HEK293 (cell line): ENCODE data around the gene TMEM208.
A peak's percentile ranks its signal among the peaks of the same experiment; 100 is the strongest.

Source experiments
- CTCF ChIA-PET: fragments of 350-600 bp; formaldehyde crosslinking; extraction: SDS; loops from one replicate; lab custom pipeline; 2021; ENCODE audit warnings: antibody characterized with exemption; lab: Yijun Ruan, JAX
- POLR2A ChIA-PET: fragments of 300-600 bp; formaldehyde crosslinking; extraction: SDS; loops from one replicate; lab custom pipeline; 2020; ENCODE audit warnings: antibody characterized with exemption, inconsistent platforms; lab: Yijun Ruan, JAX
- H3K27ac ChIP-seq: fragments of 200-500 bp; sonication (Bioruptor generic); 2 replicates; pipeline ENCODE4 v1.5.1; 2014; ENCODE audit warnings: low read depth, low read length, control low read depth, inconsistent platforms; ENCODE audit errors: extremely low read depth
- H3K36me3 ChIP-seq, 2 experiments: fragments of 200-500 bp in 1 of 2; sonication (Bioruptor generic) in 1 of 2; 1 replicate in 1 of 2; 2 replicates in 1 of 2; pipeline ENCODE4 v1.5.1; 2014 to 2017; ENCODE audit warnings: inconsistent platforms in 2 of 2, low read length in 2 of 2; ENCODE audit not compliant: control insufficient read depth in 2 of 2, insufficient read depth in 1 of 2
- H3K4me1 ChIP-seq: fragments of 200-500 bp; sonication (Bioruptor generic); 2 replicates; pipeline ENCODE4 v1.5.1; 2014; ENCODE audit warnings: mild to moderate bottlenecking, low read length, inconsistent platforms; ENCODE audit not compliant: control insufficient read depth, insufficient read depth
- H3K4me3 ChIP-seq: 2 replicates; pipeline ENCODE4 v1.5.1; 2011; ENCODE audit warnings: low read depth, mild to moderate bottlenecking, control low read depth, low read length, moderate library complexity
- H3K9me3 ChIP-seq: fragments of 200-500 bp; sonication (Bioruptor generic); 2 replicates; pipeline ENCODE4 v1.5.1; 2014; ENCODE audit warnings: low read depth, low read length, inconsistent platforms; ENCODE audit not compliant: control insufficient read depth, insufficient read depth
- ATF2 ChIP-seq: fragments of 450-650 bp; formaldehyde crosslinking; IDR thresholded peaks from 2 replicates; pipeline ENCODE4 v1.5.1; 2016; ENCODE audit warnings: missing biosample characterization, missing genetic modification characterization, low read depth
- BCL6B ChIP-seq: fragments of 450-650 bp; formaldehyde crosslinking; IDR thresholded peaks from 2 replicates; pipeline ENCODE4 v1.5.1; 2017; ENCODE audit warnings: missing biosample characterization, missing genetic modification characterization
- EGR2 ChIP-seq: fragments of 450-650 bp; formaldehyde crosslinking; IDR thresholded peaks from 2 replicates; pipeline ENCODE4 v1.5.1; 2016; ENCODE audit warnings: low read depth, missing biosample characterization, missing genetic modification characterization
- FEZF1 ChIP-seq: fragments of 450-650 bp; formaldehyde crosslinking; IDR thresholded peaks from 2 replicates; pipeline ENCODE4 v1.5.1; 2016; ENCODE audit warnings: missing biosample characterization, missing genetic modification characterization
- OSR2 ChIP-seq: fragments of 450-650 bp; formaldehyde crosslinking; IDR thresholded peaks from 2 replicates; pipeline ENCODE4 v1.5.1; 2016; ENCODE audit warnings: missing biosample characterization, missing genetic modification characterization
- PBX3 ChIP-seq: sonication (generic); formaldehyde crosslinking; IDR thresholded peaks from 2 replicates; pipeline ENCODE4 v1.8.1; 2022; ENCODE audit warnings: mild to moderate bottlenecking, moderate library complexity, missing genetic modification reagents
- PRDM10 ChIP-seq: fragments of 450-650 bp; formaldehyde crosslinking; IDR thresholded peaks from 2 replicates; pipeline ENCODE4 v1.5.1; 2016; ENCODE audit warnings: missing biosample characterization, missing genetic modification characterization
- SALL2 ChIP-seq: fragments of 450-650 bp; formaldehyde crosslinking; IDR thresholded peaks from 2 replicates; pipeline ENCODE4 v1.5.0; 2017; ENCODE audit warnings: missing biosample characterization, mild to moderate bottlenecking, missing genetic modification characterization, borderline replicate concordance
- WT1 ChIP-seq: fragments of 450-650 bp; formaldehyde crosslinking; IDR thresholded peaks from 2 replicates; pipeline ENCODE4 v1.5.1; 2016; ENCODE audit warnings: missing biosample characterization, missing genetic modification characterization
- YY1 ChIP-seq: fragments of 450-650 bp; formaldehyde crosslinking; IDR thresholded peaks from 2 replicates; pipeline ENCODE4 v1.5.1; 2018; ENCODE audit warnings: missing biosample characterization, missing genetic modification characterization
- YY2 ChIP-seq: fragments of 450-650 bp; formaldehyde crosslinking; IDR thresholded peaks from 2 replicates; pipeline ENCODE4 v1.5.1; 2016; ENCODE audit warnings: missing biosample characterization, missing genetic modification characterization
- ZFHX2 ChIP-seq: fragments of 450-650 bp; formaldehyde crosslinking; conservative IDR thresholded peaks from 2 replicates; pipeline ENCODE4 v1.5.1; 2016; ENCODE audit warnings: missing biosample characterization, missing genetic modification characterization
- ZNF146 ChIP-seq: fragments of 450-650 bp; formaldehyde crosslinking; IDR thresholded peaks from 2 replicates; pipeline ENCODE4 v1.5.1; 2016; ENCODE audit warnings: missing biosample characterization, missing genetic modification characterization
- ZNF174 ChIP-seq: fragments of 450-650 bp; formaldehyde crosslinking; IDR thresholded peaks from 2 replicates; pipeline ENCODE4 v1.5.0; 2017; ENCODE audit warnings: missing biosample characterization, mild to moderate bottlenecking, missing genetic modification characterization
- ZNF23 ChIP-seq: fragments of 450-650 bp; formaldehyde crosslinking; IDR thresholded peaks from 2 replicates; pipeline ENCODE4 v1.5.1; 2016; ENCODE audit warnings: missing biosample characterization, missing genetic modification characterization, borderline replicate concordance
- ZNF302 ChIP-seq: fragments of 450-650 bp; formaldehyde crosslinking; IDR thresholded peaks from 2 replicates; pipeline ENCODE4 v1.5.1; 2016; ENCODE audit warnings: missing biosample characterization, missing genetic modification characterization, low read depth
- ZNF350 ChIP-seq: fragments of 450-650 bp; formaldehyde crosslinking; IDR thresholded peaks from 2 replicates; pipeline ENCODE4 v1.5.0; 2017; ENCODE audit warnings: missing biosample characterization, mild to moderate bottlenecking, missing genetic modification characterization
- ZNF366 ChIP-seq: fragments of 450-650 bp; formaldehyde crosslinking; conservative IDR thresholded peaks from 2 replicates; pipeline ENCODE4 v1.5.1; 2016; ENCODE audit warnings: missing biosample characterization, missing genetic modification characterization
- ZNF416 ChIP-seq: fragments of 450-650 bp; formaldehyde crosslinking; IDR thresholded peaks from 2 replicates; pipeline ENCODE4 v1.5.1; 2016; ENCODE audit warnings: missing biosample characterization, missing genetic modification characterization
- ZNF488 ChIP-seq: fragments of 450-650 bp; formaldehyde crosslinking; IDR thresholded peaks from 2 replicates; pipeline ENCODE4 v1.5.1; 2016; ENCODE audit warnings: missing biosample characterization, missing genetic modification characterization
- ZNF510 ChIP-seq: fragments of 450-650 bp; formaldehyde crosslinking; IDR thresholded peaks from 2 replicates; pipeline ENCODE4 v1.5.1; 2018; ENCODE audit warnings: mild to moderate bottlenecking, missing genetic modification characterization, missing biosample characterization; ENCODE audit not compliant: insufficient replicate concordance
- ZNF521 ChIP-seq: fragments of 450-650 bp; formaldehyde crosslinking; IDR thresholded peaks from 2 replicates; pipeline ENCODE4 v1.5.1; 2017; ENCODE audit warnings: missing biosample characterization, mild to moderate bottlenecking, missing genetic modification characterization
- ZNF548 ChIP-seq: fragments of 450-650 bp; formaldehyde crosslinking; IDR thresholded peaks from 2 replicates; pipeline ENCODE4 v1.5.1; 2016; ENCODE audit warnings: missing biosample characterization, missing genetic modification characterization
- ZNF558 ChIP-seq: fragments of 450-650 bp; formaldehyde crosslinking; IDR thresholded peaks from 2 replicates; pipeline ENCODE4 v1.5.1; 2016; ENCODE audit warnings: missing biosample characterization, missing genetic modification characterization
- ZNF561 ChIP-seq: fragments of 450-650 bp; IDR thresholded peaks from 2 replicates; pipeline ENCODE4 v1.5.1; 2018; ENCODE audit warnings: missing biosample characterization, missing genetic modification characterization, borderline replicate concordance
- ZNF670 ChIP-seq: fragments of 450-650 bp; formaldehyde crosslinking; IDR thresholded peaks from 2 replicates; pipeline ENCODE4 v1.5.1; 2016; ENCODE audit warnings: missing biosample characterization, missing genetic modification characterization, low read depth
- ZNF776 ChIP-seq: fragments of 450-650 bp; formaldehyde crosslinking; IDR thresholded peaks from 2 replicates; pipeline ENCODE4 v1.5.0; 2017; ENCODE audit warnings: missing biosample characterization, missing genetic modification characterization, borderline replicate concordance
- ZNF843 ChIP-seq: fragments of 450-650 bp; formaldehyde crosslinking; IDR thresholded peaks from 2 replicates; pipeline ENCODE4 v1.5.1; 2016; ENCODE audit warnings: missing biosample characterization, missing genetic modification characterization
- ZXDB ChIP-seq: fragments of 450-650 bp; formaldehyde crosslinking; IDR thresholded peaks from 2 replicates; pipeline ENCODE4 v1.5.1; 2016; ENCODE audit warnings: missing biosample characterization, missing genetic modification characterization

The TMEM208 gene

GRCh38 chr16:67196881-67197280 lies 30.0 kb upstream of the TMEM208 start:
- H3K4me3 ChIP-seq: no peak overlapping the region
- H3K27ac ChIP-seq: no peak overlapping the region
- peaks cover 7 to 80% of the 10 kb centered on the region in 2 experiments; a peak in 2 of 3 replicates for H3K36me3 ChIP-seq
- ChIA-PET CTCF (interaction anchor here (1.2 to 2.2 kb wide), 4 partner anchors 11 to 30 kb away, joined by 4 to 10 read pairs (median 6); partner anchors contain the start of genes MATCAP1 and TMEM208), POLR2A (interaction anchor here (0.9 to 1.8 kb wide), 4 partner anchors 12 to 49 kb away, joined by 3 to 11 read pairs (median 3); partner anchors contain the start of gene TMEM208)
- TF ChIP-seq ZNF510 (tag by site-specific recombination) (no peak), ZNF670 (tag by site-specific recombination) (no peak), ZNF548 (tag by site-specific recombination) (no peak), ZNF23 (tag by site-specific recombination) (no peak), ZNF146 (tag by site-specific recombination) (no peak), ZNF776 (no peak), ZNF558 (no peak), ZNF488 (tag by site-specific recombination) (no peak), BCL6B (tag by site-specific recombination) (no peak), ZNF174 (tag by site-specific recombination) (no peak), ZXDB (tag by site-specific recombination) (no peak), WT1 (no peak), ATF2 (no peak), PBX3 (no peak), ZNF416 (no peak)
- no peaks in the 10 kb centered on the region for H3K9me3 ChIP-seq
- H3K4me1 ChIP-seq: peaks cover 7% of the 10 kb centered on the region

GRCh38 chr16:67197704-67198103 lies 29.2 kb upstream of the TMEM208 start:
- Histone ChIP-seq H3K4me3 (no peak overlapping the region), H3K27ac (0 out of 2 replicates have a peak overlapping the region, but pooled peaks have one; percentile 4), H3K36me3 (peaks cover 7 to 89% of the 10 kb centered on the region in 2 experiments; a peak in 2 of 3 replicates), H3K9me3 (no peaks in the 10 kb centered on the region), H3K4me1 (peaks cover 7% of the 10 kb centered on the region)
- POLR2A ChIA-PET: interaction anchor here (0.9 to 2.1 kb wide), 9 partner anchors 10 to 237 kb away, joined by 3 to 11 read pairs (median 4); partner anchors contain the start of genes CES3 and TMEM208
- CTCF ChIA-PET: interaction anchor here (0.5 to 2.2 kb wide), 9 partner anchors 10 to 121 kb away, joined by 3 to 10 read pairs (median 3); partner anchors contain the start of gene MATCAP1
- TF ChIP-seq ZNF843 (tag by site-specific recombination) (no peak), ZNF521 (no peak), ZNF366 (no peak), PRDM10 (tag by site-specific recombination) (peak; percentile 49), YY1 (tag by site-specific recombination) (no peak), ZNF302 (no peak), YY2 (tag by site-specific recombination) (no peak), SALL2 (tag by site-specific recombination) (no peak), ZNF561 (tag by site-specific recombination) (no peak), ZNF350 (tag by site-specific recombination) (no peak), OSR2 (tag by site-specific recombination) (no peak), FEZF1 (tag by site-specific recombination) (no peak), EGR2 (tag by site-specific recombination) (peak; percentile 94), ZFHX2 (tag by site-specific recombination) (peak; percentile 95)
